22Rv1 (cell line): ENCODE measurements around the gene IL3.

Experiments used
- ZFX ChIP-seq: fragments of 450-650 bp; IDR thresholded peaks from 2 replicates; pipeline ENCODE4 v1.6.1; 2017; ENCODE audit warnings: antibody characterized with exemption, borderline replicate concordance
- TF ChIP-seq, protein P1 (sequence below): fragments of 450-650 bp; IDR thresholded peaks from 2 replicates; pipeline ENCODE4 v1.5.1; 2017; ENCODE audit warnings: mild to moderate bottlenecking

DNA sequence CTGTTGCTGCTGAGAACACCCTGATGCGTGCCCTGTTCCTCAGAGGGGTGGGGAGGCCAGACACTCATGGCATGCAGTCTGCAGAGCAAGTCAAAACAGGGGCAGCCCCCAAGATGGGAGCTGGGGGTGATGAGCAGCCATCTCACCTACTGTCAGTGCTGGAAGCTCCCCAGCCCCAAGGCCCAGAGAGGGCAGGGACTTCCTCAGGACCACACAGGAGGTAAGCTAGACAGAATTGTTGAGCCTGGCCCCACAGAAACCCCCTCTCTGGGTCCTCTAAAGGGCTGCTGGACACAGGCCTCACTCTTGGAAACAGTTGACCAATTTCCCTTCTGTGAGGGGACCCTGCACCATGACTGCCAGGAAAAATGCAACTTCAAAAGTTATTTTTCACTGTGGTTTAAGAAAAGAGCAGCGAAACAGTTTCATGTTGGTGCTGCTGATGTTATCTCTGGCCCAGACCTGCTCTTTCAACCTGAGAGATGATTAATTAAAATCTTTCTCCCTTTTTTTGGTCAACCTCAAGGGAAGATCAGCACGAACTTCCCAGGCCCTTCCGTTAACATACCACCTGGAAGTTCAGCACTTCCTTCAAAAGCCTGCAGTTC lies 22.7 kb downstream of the IL3 start:
- TF ChIP-seq, protein P1, sequence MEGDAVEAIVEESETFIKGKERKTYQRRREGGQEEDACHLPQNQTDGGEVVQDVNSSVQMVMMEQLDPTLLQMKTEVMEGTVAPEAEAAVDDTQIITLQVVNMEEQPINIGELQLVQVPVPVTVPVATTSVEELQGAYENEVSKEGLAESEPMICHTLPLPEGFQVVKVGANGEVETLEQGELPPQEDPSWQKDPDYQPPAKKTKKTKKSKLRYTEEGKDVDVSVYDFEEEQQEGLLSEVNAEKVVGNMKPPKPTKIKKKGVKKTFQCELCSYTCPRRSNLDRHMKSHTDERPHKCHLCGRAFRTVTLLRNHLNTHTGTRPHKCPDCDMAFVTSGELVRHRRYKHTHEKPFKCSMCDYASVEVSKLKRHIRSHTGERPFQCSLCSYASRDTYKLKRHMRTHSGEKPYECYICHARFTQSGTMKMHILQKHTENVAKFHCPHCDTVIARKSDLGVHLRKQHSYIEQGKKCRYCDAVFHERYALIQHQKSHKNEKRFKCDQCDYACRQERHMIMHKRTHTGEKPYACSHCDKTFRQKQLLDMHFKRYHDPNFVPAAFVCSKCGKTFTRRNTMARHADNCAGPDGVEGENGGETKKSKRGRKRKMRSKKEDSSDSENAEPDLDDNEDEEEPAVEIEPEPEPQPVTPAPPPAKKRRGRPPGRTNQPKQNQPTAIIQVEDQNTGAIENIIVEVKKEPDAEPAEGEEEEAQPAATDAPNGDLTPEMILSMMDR = no peak
- no peak for TF ChIP-seq ZFX
